Fibroblast of peridontal ligament (primary cell): ENCODE measurements around the gene ZRANB2.

Source experiments
- DNase-seq: peaks from one replicate; pipeline ENCODE4 v3.0.0-alpha.2; 2010; ENCODE audit errors: extremely low read depth

The ZRANB2 gene

DNA sequence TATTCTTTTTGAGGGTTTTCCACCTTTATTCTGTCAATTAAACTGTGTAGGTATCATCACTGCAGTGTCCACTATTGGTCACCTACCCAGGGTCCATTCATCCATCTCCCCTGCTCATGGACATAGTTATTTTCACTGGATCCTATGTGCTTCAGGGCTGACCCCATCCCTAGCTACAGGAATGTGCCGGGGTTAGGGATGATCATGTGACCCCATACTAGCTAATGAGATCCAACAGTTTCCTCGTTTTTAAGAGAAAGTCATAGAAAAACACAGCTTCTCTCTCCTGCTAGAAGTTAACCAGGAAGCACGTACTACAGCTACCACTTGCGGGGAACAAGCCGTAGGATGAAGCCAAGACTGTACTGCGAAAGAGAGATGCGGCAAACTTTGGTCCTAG lies 52.8 kb downstream of the ZRANB2 start:
- DNase-seq, result no peak

DNA sequence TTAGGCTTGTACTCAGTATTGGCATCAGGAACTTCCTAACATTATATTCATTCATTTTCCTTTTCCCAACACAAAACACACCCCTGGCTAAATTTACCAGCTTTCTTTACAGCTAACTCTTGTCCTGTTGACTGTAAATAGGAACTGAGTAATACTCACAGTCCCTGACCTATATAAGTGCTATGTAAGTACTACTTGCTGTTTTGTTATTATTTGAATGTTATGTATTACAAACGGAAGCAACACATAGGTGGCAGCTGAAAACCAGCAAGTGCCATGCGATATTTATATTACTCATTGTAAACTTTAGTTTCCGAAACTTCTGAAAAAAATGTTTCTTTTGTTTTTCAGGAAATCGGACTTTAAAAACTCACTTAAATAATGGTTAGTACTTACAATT lies 54.7 kb downstream of the ZRANB2 start:
- no peak for DNase-seq

DNA sequence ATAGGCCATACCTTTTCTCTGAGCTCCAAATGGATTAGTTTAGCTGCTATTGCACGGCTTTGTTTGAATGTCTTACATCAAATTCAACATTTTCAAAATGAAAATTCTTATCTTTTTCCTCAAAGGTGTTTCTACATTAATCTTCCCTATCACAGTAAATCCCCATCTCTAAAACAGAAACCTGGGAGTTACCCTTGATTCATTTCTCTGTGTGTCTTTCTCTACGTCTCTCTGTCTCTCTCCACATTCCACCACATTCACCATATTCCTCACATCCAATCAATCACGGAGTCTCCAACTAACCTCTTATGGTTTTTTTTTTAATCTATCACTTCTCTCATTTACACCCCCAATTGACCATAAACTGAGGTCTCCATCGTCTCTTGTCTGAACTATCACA lies 57.3 kb downstream of the ZRANB2 start:
- no peak for DNase-seq

DNA sequence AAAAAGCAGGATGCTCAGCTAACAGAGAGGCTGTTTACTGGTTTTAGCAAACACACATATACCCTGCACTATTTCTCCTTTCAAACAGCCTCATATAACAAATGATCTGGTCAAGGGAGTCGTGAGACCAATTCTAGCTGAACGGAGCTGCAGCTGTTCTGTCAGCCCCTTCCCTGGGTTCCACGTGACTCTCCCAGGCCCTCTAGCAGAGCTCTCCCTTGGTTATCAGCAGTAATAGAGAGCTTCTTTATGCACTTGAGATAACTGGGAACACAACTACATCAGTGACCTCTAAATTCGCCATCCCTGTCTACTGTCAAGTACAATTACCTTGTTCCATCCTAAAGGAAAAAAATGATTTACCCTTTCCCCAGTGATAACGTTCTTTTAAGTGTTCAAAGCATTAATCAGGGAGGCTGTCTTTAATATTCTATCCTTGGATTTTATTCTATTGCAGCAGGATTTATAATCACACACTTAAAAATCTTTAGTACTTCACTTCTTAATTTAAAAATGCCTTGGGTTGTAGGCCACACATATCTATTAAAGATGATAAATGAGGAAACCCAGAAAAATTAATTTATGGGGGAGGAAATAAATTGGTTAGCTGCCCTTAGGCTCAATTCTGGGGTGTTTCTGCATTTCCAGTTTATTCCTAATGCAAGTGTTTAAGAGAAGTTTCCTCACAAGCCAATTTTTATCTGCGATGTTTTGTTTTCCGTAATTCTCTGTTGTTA lies 61.4 kb downstream of the ZRANB2 start:
- no peak for DNase-seq

DNA sequence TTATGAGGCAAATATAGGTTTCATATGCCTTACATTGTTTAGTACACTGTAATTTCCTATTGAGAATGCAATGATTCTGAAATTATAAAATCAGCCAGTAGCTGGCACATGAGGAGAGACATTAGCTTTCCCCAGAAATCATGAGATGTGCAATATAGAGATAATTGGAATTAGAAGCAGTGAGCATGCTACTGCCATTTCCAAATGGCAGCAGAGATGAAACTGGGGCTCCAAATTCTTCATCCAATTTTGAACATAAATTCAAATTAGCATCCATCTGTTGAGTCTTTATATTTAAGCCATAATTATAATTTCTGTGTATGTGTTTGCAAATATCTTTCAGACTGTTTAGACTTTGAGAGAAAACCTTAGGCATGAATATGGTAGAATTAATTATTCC lies 62.0 kb downstream of the ZRANB2 start:
- no peak for DNase-seq

DNA sequence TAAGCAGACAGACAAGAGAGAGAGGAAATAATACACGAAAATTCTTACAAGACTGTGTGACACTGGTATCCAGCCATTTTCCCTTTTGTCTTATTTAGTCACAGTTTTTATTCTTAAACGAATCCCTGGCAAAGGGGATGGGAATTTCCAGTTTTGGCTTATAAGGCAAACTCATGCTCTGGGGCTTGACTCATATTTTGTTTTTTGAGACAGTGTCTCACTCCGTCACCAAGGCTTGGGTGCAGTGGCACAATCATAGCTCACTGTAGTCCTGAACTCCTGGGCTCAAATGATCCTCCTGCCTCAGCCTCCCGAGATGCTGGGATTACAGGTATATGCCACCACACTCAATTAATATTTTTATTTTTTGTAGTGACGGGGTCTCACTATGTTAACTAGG lies 65.1 kb downstream of the ZRANB2 start:
- peak; percentile 32 for DNase-seq

DNA sequence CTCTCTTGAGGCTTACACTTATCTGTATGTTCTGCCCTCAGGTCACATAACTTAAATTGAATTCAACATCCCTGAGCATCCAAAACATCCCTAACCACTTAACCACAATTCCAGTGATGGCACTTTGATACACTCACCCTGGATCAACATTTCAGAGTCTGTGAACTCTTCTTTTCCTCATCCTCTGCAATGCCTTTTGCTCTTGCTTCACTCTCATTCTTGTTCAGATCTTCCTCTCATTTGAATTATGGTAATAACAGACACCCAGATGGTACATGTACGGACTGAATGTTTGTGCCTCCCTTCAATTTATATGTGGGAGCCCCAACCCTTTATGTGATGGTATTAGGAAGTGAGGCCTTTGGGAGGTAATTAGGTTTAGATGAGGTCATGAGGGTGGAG lies 66.7 kb downstream of the ZRANB2 start:
- peak; percentile 21 for DNase-seq
